ENCODE results near the gene PPP1R37.

DNA sequence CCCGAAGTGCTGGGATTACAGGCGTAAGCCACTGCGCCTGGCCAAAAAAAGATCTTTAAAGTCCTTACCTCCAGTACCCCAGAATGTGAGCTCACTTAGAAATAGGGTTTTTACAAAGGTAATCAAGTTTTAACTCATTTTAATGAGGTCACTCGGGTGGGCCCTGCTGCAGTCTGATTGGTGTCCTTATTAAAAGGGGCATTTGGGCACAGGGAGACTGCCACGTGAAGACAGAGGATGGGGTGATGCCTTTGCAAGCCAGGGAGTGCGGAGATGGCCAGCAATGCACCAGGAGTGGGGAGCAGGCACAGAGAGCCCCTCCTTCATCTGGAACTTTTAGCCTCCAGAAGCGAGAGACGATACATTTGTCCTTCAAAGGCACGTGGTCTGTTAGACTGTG, 56.1 kb downstream of the PPP1R37 start:
- TF ChIP-seq, protein P1, sequence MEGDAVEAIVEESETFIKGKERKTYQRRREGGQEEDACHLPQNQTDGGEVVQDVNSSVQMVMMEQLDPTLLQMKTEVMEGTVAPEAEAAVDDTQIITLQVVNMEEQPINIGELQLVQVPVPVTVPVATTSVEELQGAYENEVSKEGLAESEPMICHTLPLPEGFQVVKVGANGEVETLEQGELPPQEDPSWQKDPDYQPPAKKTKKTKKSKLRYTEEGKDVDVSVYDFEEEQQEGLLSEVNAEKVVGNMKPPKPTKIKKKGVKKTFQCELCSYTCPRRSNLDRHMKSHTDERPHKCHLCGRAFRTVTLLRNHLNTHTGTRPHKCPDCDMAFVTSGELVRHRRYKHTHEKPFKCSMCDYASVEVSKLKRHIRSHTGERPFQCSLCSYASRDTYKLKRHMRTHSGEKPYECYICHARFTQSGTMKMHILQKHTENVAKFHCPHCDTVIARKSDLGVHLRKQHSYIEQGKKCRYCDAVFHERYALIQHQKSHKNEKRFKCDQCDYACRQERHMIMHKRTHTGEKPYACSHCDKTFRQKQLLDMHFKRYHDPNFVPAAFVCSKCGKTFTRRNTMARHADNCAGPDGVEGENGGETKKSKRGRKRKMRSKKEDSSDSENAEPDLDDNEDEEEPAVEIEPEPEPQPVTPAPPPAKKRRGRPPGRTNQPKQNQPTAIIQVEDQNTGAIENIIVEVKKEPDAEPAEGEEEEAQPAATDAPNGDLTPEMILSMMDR (conservative IDR thresholded peaks at IDR 0.05; ENCODE audit: low read depth, low read length) = no peak
- TF ChIP-seq EZH2phosphoT487 (IDR thresholded peaks at IDR 0.05; ENCODE audit: borderline replicate concordance, low read length) = no peak

Data from PC-3 (cell line).